ENCODE data around the gene BSDC1. TPM values are rescaled to one million over a fixed set of nuclear protein-coding genes. Genes with fewer than 3 reads are reported as not detected.
"Not testable (repeated sequence)": the region's sequence is repeated elsewhere in the genome, so short reads cannot be mapped to it uniquely, and the experiment has no call there.

Gene BSDC1
- total and polyA plus RNA-seq, 8 donors = 35.9 to 56.9 (median 43.4) TPM

GRCh38 chr1:32404946-32405345 is 10.7 kb upstream of the BSDC1 start:
- no peak for DNase-seq
- Histone ChIP-seq H3K27me3 (no peaks in the 10 kb centered on the region), H3K36me3 (no peaks in the 10 kb centered on the region), H3K4me3 (no peak overlapping the region), H3K27ac (no peak overlapping the region), H3K4me1 (peaks cover 0 to 3% (median 0%) of the 10 kb centered on the region in 3 donors), H3K9me3 (no peaks in the 10 kb centered on the region)
- intact Hi-C loops (cut with DNase I) = no loop called here
- 35 to 41% methylated on average over 2 of the region's 2 CpGs for WGBS, 2 donors
- no peak for FAIRE-seq
- no peak for ATAC-seq
- TF ChIP-seq CTCF (IDR thresholded peaks at IDR 0.05) = no peak

GRCh38 chr1:32400876-32401631 is 6.8 kb upstream of the BSDC1 start:
- H3K36me3 ChIP-seq = no peaks in the 10 kb centered on the region
- no peaks in the 10 kb centered on the region for H3K9me3 ChIP-seq
- H3K27me3 ChIP-seq = no peaks in the 10 kb centered on the region
- no peak overlapping the region for H3K27ac ChIP-seq
- TF ChIP-seq CTCF (IDR thresholded peaks at IDR 0.05) = peak; percentile 67 to 82 (median 74)
- peak; percentile 89 to 99 (median 98) for ATAC-seq
- intact Hi-C loops (cut with DNase I) = no loop called here
- FAIRE-seq = no peak
- no peak overlapping the region for H3K4me3 ChIP-seq
- 44% methylated on average over 13 of the region's 13 CpGs for WGBS, 2 donors
- peaks cover 0 to 3% (median 0%) of the 10 kb centered on the region in 3 donors for H3K4me1 ChIP-seq
- peak; percentile 70 to 91 (median 83) for DNase-seq

GRCh38 chr1:32399843-32400242 is 5.6 kb upstream of the BSDC1 start:
- H3K36me3 ChIP-seq = no peaks in the 10 kb centered on the region
- ATAC-seq (no peak), DNase-seq (no peak), FAIRE-seq (no peak)
- H3K27ac ChIP-seq = no peak overlapping the region
- no peaks in the 10 kb centered on the region for H3K27me3 ChIP-seq
- no peak for TF ChIP-seq CTCF (IDR thresholded peaks at IDR 0.05)
- intact Hi-C loops (cut with DNase I) = no loop called here
- H3K4me3 ChIP-seq = no peak overlapping the region
- H3K4me1 ChIP-seq = peaks cover 0 to 3% (median 0%) of the 10 kb centered on the region in 3 donors
- no peaks in the 10 kb centered on the region for H3K9me3 ChIP-seq
- 60 to 65% methylated on average over 4 of the region's 4 CpGs for WGBS, 2 donors

- no peak overlapping the region for H3K4me3 ChIP-seq
- no peaks in the 10 kb centered on the region for H3K9me3 ChIP-seq
- FAIRE-seq = no peak
- no peak for ATAC-seq
- no peak for TF ChIP-seq CTCF (IDR thresholded peaks at IDR 0.05)
- H3K36me3 ChIP-seq = no peaks in the 10 kb centered on the region
- WGBS, 2 donors = 59 to 66% methylated on average over 2 of the region's 2 CpGs
- peaks cover under 1 to 5% (median 2%) of the 10 kb centered on the region in 3 donors for H3K4me1 ChIP-seq
- no peak for DNase-seq
- intact Hi-C loops (cut with DNase I) = no loop called here
- H3K27ac ChIP-seq = no peak overlapping the region
- H3K27me3 ChIP-seq = no peaks in the 10 kb centered on the region
Observed at GRCh38 chr1:32398401-32398800, 4.2 kb upstream of the BSDC1 start.

- intact Hi-C loops (cut with DNase I); ATAC-seq; H3K36me3 ChIP-seq; FAIRE-seq; H3K27ac ChIP-seq; H3K27me3 ChIP-seq; H3K9me3 ChIP-seq; DNase-seq; H3K4me3 ChIP-seq: not testable (repeated sequence)
- peaks cover 9 to 22% (median 15%) of the 10 kb centered on the region in 3 donors for H3K4me1 ChIP-seq
- WGBS, 2 donors = 78 to 86% methylated on average over 5 of the region's 5 CpGs
Observed at GRCh38 chr1:32396524-32396923, 2.3 kb upstream of the BSDC1 start.

All from pancreas (tissue), 10 donors.